Effector memory CD8-positive, alpha-beta T cell (primary cell): ENCODE measurements around the gene BTBD16.

Experiments used
- ATAC-seq: fragments of 150-1000 bp; cut with Tn5 transposase; replicated peaks from 2 replicates; pipeline ENCODE4 v1.10.0; 2021; ENCODE audit warnings: mild to moderate bottlenecking, moderate library complexity
- DNase-seq, 3 experiments: peaks; one replicate each; pipeline ENCODE4 v3.0.0; 2021
- H3K27ac Mint-ChIP-seq, 2 donors: one replicate each; pipeline ENCODE4 v1.8.0; 2022; ENCODE audit warnings: mild to moderate bottlenecking in 2 of 2, mixed read lengths in 2 of 2, moderate library complexity in 2 of 2
- H3K27me3 Mint-ChIP-seq, 2 donors: one replicate each; pipeline ENCODE4 v1.8.0; 2022; ENCODE audit warnings: mixed read lengths in 2 of 2
- H3K36me3 Mint-ChIP-seq: one replicate; pipeline ENCODE4 v1.8.0; 2022; ENCODE audit warnings: mild to moderate bottlenecking, moderate library complexity, mixed read lengths; ENCODE audit not compliant: insufficient read depth
- H3K4me1 Mint-ChIP-seq, 2 donors: one replicate each; pipeline ENCODE4 v1.8.0; 2022; ENCODE audit warnings: low read depth in 2 of 2, mixed read lengths in 2 of 2
- H3K4me3 Mint-ChIP-seq, 2 donors: one replicate each; pipeline ENCODE4 v1.8.0; 2022; ENCODE audit warnings: mild to moderate bottlenecking in 2 of 2, mixed read lengths in 2 of 2, moderate library complexity in 2 of 2
- H3K9me3 Mint-ChIP-seq, 2 donors: one replicate each; pipeline ENCODE4 v1.8.0; 2022; ENCODE audit warnings: mixed read lengths in 2 of 2

The BTBD16 gene

DNA sequence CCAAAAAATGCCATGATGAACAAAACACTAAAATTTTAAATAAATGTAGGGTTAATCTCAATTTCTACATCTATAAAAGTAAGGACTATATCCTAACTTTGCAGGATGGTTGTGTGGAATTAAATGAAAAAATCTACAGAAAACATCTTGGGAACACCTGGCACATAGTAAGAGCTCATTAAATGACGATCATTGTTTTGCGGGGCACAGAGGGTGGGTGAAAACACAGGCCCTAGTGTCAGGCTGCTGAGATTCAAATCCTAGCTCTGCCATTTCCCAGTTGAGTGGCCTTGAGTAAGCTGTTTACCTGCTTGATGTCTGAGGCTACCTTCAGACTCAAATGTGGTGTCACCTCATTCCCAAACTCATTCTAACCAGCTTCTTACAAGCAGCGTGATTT is 35.6 kb downstream of the BTBD16 start:
- ATAC-seq: no peak
- Mint-ChIP-seq H3K27me3 (peaks cover 21 to 22% of the 10 kb centered on the region in 2 donors), H3K27ac (no peak overlapping the region), H3K4me1 (no peaks in the 10 kb centered on the region), H3K4me3 (no peak overlapping the region), H3K9me3 (peaks cover 0 to 5% of the 10 kb centered on the region in 2 donors), H3K36me3 (no peaks in the 10 kb centered on the region)
- DNase-seq: no peak

DNA sequence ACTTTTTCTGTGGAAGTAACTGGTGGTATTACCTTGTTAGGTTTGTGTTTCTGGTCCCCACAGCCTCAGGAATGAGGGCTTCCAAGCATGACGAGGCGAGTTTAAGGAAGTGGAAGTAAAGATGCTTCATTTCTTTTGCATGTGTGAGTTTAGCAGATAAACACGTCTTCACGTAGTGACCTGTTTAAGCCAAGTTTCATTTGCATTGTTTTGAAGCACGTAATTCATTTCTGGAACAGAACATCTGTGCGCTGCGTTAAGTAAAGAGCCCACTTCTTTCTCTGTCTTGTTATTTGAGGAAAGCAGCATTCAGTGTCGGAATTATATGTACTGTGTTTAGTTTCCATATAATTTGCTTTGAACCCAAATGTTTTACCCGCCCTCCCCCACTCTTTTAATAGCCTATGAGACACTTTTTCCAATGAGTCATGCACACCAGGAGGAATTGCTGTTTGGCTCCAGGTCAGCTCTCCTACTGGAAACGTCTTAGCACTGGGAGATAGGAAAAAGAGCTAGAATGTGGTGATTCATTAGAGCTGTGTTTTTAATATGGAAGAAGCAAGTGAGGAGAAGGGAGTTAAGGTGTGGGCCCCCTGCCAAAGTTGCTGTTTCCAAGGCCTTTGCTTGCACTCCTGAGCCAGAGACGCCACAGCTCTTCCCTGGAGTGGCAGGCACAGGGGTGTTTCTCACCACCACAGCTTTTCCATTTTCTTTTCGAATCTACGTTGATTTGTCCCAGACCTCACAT is 36.7 kb downstream of the BTBD16 start:
- H3K36me3 Mint-ChIP-seq: no peaks in the 10 kb centered on the region
- DNase-seq (no peak), ATAC-seq (no peak)
- H3K27me3 Mint-ChIP-seq: peaks cover 29 to 32% of the 10 kb centered on the region in 2 donors
- no peak overlapping the region for H3K4me3 Mint-ChIP-seq
- peaks cover 0 to 5% of the 10 kb centered on the region in 2 donors for H3K9me3 Mint-ChIP-seq
- H3K4me1 Mint-ChIP-seq: no peaks in the 10 kb centered on the region
- H3K27ac Mint-ChIP-seq: no peak overlapping the region

- Mint-ChIP-seq H3K27ac (no peak overlapping the region), H3K4me1 (no peaks in the 10 kb centered on the region), H3K9me3 (peaks cover 0 to 5% of the 10 kb centered on the region in 2 donors), H3K4me3 (no peak overlapping the region), H3K36me3 (no peaks in the 10 kb centered on the region), H3K27me3 (peaks cover 30 to 40% of the 10 kb centered on the region in 2 donors)
- ATAC-seq: no peak
- no peak for DNase-seq
Measured at GRCh38 chr10:122308417-122309141, 37.5 kb downstream of the BTBD16 start.

GRCh38 chr10:122310311-122311050 is 39.4 kb downstream of the BTBD16 start:
- DNase-seq: no peak
- H3K27ac Mint-ChIP-seq: no peak overlapping the region
- peaks cover 0 to 4% of the 10 kb centered on the region in 2 donors for H3K9me3 Mint-ChIP-seq
- H3K4me1 Mint-ChIP-seq: no peaks in the 10 kb centered on the region
- peaks cover 30 to 45% of the 10 kb centered on the region in 2 donors for H3K27me3 Mint-ChIP-seq
- H3K4me3 Mint-ChIP-seq: no peak overlapping the region
- no peaks in the 10 kb centered on the region for H3K36me3 Mint-ChIP-seq
- ATAC-seq: no peak

DNA sequence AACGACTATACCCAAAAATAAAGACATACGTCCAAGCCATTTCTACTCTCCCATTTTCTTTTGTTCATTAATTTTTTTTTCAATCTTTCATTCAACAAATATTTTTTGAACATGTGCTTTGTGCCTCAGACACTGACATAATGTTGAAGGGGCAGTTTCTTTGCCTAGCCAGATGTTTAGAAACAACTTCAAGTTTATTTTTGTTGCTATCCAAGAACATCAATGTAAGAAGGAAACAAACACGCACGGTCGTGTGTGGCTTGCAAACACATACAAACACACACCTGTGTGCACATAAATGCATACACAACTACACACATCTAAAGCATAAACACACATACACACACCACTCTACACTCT is 39.9 kb downstream of the BTBD16 start:
- Mint-ChIP-seq H3K27ac (no peak overlapping the region), H3K9me3 (no peaks in the 10 kb centered on the region), H3K36me3 (no peaks in the 10 kb centered on the region), H3K4me1 (no peaks in the 10 kb centered on the region), H3K4me3 (no peak overlapping the region), H3K27me3 (peaks cover 32 to 48% of the 10 kb centered on the region in 2 donors)
- ATAC-seq (no peak), DNase-seq (no peak)

- DNase-seq: no peak
- no peak for ATAC-seq
- no peak overlapping the region for H3K4me3 Mint-ChIP-seq
- no peaks in the 10 kb centered on the region for H3K4me1 Mint-ChIP-seq
- H3K27ac Mint-ChIP-seq: no peak overlapping the region
- peaks cover 36 to 54% of the 10 kb centered on the region in 2 donors for H3K27me3 Mint-ChIP-seq
- no peaks in the 10 kb centered on the region for H3K9me3 Mint-ChIP-seq
- no peaks in the 10 kb centered on the region for H3K36me3 Mint-ChIP-seq
Measured at GRCh38 chr10:122311716-122312115, 40.6 kb downstream of the BTBD16 start.

GRCh38 chr10:122316224-122316884 is 45.3 kb downstream of the BTBD16 start:
- no peaks in the 10 kb centered on the region for H3K9me3 Mint-ChIP-seq
- H3K27ac Mint-ChIP-seq: no peak overlapping the region
- no peaks in the 10 kb centered on the region for H3K4me1 Mint-ChIP-seq
- H3K36me3 Mint-ChIP-seq: no peaks in the 10 kb centered on the region
- peaks cover 24 to 45% of the 10 kb centered on the region in 2 donors for H3K27me3 Mint-ChIP-seq
- ATAC-seq (no peak), DNase-seq (no peak)
- H3K4me3 Mint-ChIP-seq: no peak overlapping the region

DNA sequence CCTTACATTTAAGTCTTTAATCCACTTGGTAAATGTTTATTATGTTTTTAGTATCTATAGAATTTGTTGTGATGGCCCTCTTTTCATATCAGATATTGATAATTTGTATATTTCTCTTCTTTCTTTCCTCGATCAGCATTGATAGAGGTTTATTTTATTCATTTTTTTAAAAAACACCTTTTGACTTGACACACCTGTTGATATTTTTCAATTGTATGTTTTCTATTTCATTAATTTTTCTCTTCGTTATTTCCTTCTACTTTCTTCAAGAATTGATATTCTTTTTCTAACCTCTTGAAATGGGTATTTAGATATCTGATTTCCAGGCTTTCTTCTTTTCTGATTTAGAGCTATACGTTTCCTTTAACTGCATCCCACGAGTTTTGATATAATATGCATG is 50.9 kb downstream of the BTBD16 start:
- H3K27me3 Mint-ChIP-seq: peaks cover 44 to 66% of the 10 kb centered on the region in 2 donors
- no peak overlapping the region for H3K27ac Mint-ChIP-seq

DNA sequence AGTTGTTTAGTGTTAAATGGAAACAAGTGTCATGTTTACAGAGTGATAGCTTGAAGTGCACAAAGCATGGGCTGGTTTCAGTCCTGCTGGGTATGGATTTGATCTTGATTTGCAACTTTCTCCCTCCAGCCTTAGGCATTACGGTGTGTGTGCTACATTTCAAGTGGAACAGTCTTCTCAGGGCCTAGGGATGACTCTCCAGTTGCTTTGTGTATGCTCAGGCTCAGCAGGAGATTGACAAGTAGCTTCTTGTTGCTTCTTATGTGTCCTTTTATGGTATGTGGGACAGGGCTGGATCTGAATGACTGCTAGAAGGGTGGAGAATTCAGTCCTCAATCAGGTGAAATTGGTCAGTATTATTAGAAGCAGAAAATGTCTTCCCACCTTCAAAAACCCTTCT is 52.1 kb downstream of the BTBD16 start:
- Mint-ChIP-seq H3K9me3 (no peaks in the 10 kb centered on the region), H3K36me3 (peaks cover 3% of the 10 kb centered on the region), H3K27me3 (peaks cover 48 to 75% of the 10 kb centered on the region in 2 donors), H3K4me1 (no peaks in the 10 kb centered on the region), H3K4me3 (no peak overlapping the region), H3K27ac (no peak overlapping the region)
- ATAC-seq: no peak
- DNase-seq: no peak

More for the DNA sequence above, 50.9 kb downstream of the BTBD16 start:
- DNase-seq (no peak), ATAC-seq (no peak)
- H3K4me3 Mint-ChIP-seq: no peak overlapping the region
- H3K4me1 Mint-ChIP-seq: no peaks in the 10 kb centered on the region
- no peaks in the 10 kb centered on the region for H3K9me3 Mint-ChIP-seq
- H3K36me3 Mint-ChIP-seq: peaks cover 3% of the 10 kb centered on the region

DNA sequence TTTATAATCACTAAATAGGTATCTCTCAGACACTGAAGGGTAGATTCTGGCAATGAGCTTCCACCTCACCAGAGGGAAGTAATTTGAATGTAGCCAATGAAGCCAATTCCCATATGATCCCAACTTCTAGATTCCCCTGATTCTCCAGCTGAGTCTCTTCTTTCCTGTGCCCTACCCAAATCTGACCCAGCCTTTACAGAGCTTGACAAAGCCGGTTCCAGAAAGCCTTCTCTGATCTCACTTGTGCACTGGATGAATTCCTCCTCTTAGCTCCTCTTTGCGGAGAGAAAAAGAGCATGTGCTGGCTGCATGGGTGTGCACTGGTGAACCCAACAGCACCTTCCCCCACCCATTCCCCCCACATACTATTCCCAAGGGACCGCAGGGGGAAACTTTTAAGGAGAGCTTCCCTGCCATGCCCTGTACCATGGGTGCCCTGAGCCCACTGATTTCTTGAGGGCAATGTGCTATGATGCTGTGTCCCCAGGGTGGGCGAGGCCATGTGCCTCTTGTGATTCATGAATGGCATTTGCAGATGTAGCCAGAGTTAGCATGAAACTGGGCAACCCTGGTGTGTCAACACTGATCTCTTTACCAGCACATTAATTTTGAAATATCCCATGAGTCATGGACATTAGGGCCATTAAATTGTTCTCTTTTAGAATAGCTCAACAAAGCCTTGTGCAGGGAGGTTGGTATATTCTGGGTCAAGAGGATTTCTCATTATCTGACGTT is 53.0 kb downstream of the BTBD16 start:
- Mint-ChIP-seq H3K27me3 (peaks cover 54 to 85% of the 10 kb centered on the region in 2 donors), H3K9me3 (no peaks in the 10 kb centered on the region), H3K4me3 (no peak overlapping the region), H3K27ac (no peak overlapping the region), H3K4me1 (no peaks in the 10 kb centered on the region), H3K36me3 (peaks cover 3% of the 10 kb centered on the region)
- no peak for DNase-seq
- ATAC-seq: no peak

DNA sequence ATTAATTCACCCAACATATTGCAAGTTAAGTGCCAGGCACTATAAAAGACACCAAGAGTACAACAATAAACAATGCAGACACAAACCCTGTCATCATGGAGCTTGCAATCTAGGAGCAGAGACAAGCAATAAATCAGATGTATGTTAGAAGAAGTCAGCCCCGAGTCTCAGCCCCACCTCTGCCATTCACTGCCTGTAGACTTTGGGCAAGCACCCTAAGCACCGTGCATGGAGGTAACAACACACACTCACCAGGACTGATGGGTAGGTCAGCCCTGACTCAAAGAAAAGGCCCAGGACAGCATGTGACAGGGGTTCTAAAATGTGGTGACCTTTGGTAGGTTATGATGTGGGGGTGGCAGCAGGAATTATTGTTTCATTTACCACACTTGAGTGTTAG is 54.1 kb downstream of the BTBD16 start:
- ATAC-seq (no peak), DNase-seq (no peak)
- Mint-ChIP-seq H3K4me1 (no peaks in the 10 kb centered on the region), H3K36me3 (peaks cover 3% of the 10 kb centered on the region), H3K4me3 (no peak overlapping the region), H3K27ac (no peak overlapping the region), H3K27me3 (peaks cover 65 to 96% of the 10 kb centered on the region in 2 donors), H3K9me3 (no peaks in the 10 kb centered on the region)

DNA sequence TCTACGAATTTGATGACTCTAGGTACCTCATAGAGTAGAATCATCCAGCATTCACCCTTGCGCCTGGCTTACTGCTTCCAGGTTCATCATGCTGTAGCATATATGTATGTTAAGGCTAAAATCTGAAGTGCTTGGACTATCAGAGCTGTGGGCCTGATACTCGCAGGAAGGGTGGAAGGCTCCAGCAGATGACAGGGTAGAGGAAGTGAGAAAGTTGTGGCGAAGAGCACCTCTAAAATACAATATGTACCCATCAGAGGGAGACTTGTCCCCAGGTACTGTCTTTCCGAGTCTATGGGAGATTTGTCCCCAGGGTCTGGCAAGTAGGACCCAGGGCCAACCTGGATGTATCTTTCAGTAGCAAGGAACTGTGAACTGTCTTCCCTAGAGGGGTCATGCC is 55.3 kb downstream of the BTBD16 start:
- Mint-ChIP-seq H3K9me3 (no peaks in the 10 kb centered on the region), H3K4me1 (no peaks in the 10 kb centered on the region), H3K27me3 (peaks cover 67 to 98% of the 10 kb centered on the region in 2 donors), H3K36me3 (peaks cover 3% of the 10 kb centered on the region), H3K4me3 (no peak overlapping the region), H3K27ac (no peak overlapping the region)
- no peak for ATAC-seq
- no peak for DNase-seq

GRCh38 chr10:122326806-122327205 is 55.7 kb downstream of the BTBD16 start:
- peaks cover 3% of the 10 kb centered on the region for H3K36me3 Mint-ChIP-seq
- H3K4me3 Mint-ChIP-seq: no peak overlapping the region
- peaks cover 68 to 98% of the 10 kb centered on the region in 2 donors for H3K27me3 Mint-ChIP-seq
- ATAC-seq: no peak
- H3K4me1 Mint-ChIP-seq: no peaks in the 10 kb centered on the region
- H3K27ac Mint-ChIP-seq: no peak overlapping the region
- no peaks in the 10 kb centered on the region for H3K9me3 Mint-ChIP-seq
- DNase-seq: no peak
